Measurements from ENCODE around the gene UNC5CL. TPM values are rescaled to one million over a fixed set of nuclear protein-coding genes. Genes with fewer than 3 reads are reported as not detected.

UNC5CL gene
- total RNA-seq, 1 experiment from 2014 or later, result 5.5 TPM

- ChIA-PET POLR2A (no interaction called here), CTCF (no interaction called here)
- Mint-ChIP-seq H3K27ac (ENCODE audit: unreplicated experiment) (no peak overlapping the region), H3K36me3 (ENCODE audit: insufficient read depth, unreplicated experiment) (peaks cover 4% of the 10 kb centered on the region), H3K4me3 (ENCODE audit: unreplicated experiment) (no peak overlapping the region), H3K9me3 (ENCODE audit: unreplicated experiment) (peaks cover 52% of the 10 kb centered on the region), H3K4me1 (ENCODE audit: low read depth, unreplicated experiment) (peaks cover 19% of the 10 kb centered on the region), H3K27me3 (ENCODE audit: insufficient read depth, unreplicated experiment) (no peaks in the 10 kb centered on the region)
- Histone ChIP-seq H3K4me1 (no peaks in the 10 kb centered on the region), H3K36me3 (ENCODE audit: control insufficient read depth, insufficient read depth, low read length) (no peaks in the 10 kb centered on the region), H3K9me3 (no peaks in the 10 kb centered on the region), H3K4me3 (ENCODE audit: low read depth, low read length) (no peak overlapping the region), H3K27me3 (replicated peaks; ENCODE audit: control insufficient read depth, insufficient read depth, low read length) (no peaks in the 10 kb centered on the region)
- BruUV-seq (replicated peaks), result no TSS peak
- no peak for TF ChIP-seq CTCF (IDR thresholded peaks at IDR 0.05; ENCODE audit: insufficient read depth in 1 of 2, low read depth in 1 of 2, low read length in 1 of 2, severe bottlenecking in 1 of 2, unreplicated experiment in 1 of 2)
- DNase-seq, result no peak
- intact Hi-C loops (cut with micrococcal nuclease; ENCODE audit: unreplicated experiment), result no loop called here
Measured at GRCh38 chr6:40977085-40977484, 61.9 kb downstream of the UNC5CL start.

Other genes starting within 250 kb of the UNC5CL start
- gene TSPO2, start 3.2 kb upstream of the UNC5CL start, total RNA-seq (2022), result 0.49 and 0.61 TPM in 2 replicates
- gene APOBEC2, start 14.0 kb upstream of the UNC5CL start, total RNA-seq (2022), result 2.5 and 4.8 TPM in 2 replicates
- gene OARD1, start 33.1 kb upstream of the UNC5CL start, total RNA-seq (2022), result 35.5 and 38.0 TPM in 2 replicates
- 25.7 and 27.7 TPM in 2 replicates for gene NFYA, start 33.8 kb upstream of the UNC5CL start, total RNA-seq (2022)
- gene TREML1, start 115.1 kb upstream of the UNC5CL start, total RNA-seq (2022), result not detected in 2 replicates
- gene TREM2, start 123.9 kb upstream of the UNC5CL start, total RNA-seq (2022), result not detected in 2 replicates
- not detected in 2 replicates for gene TREML2, start 161.9 kb upstream of the UNC5CL start, total RNA-seq (2022)
- gene TREML4, start 189.1 kb upstream of the UNC5CL start, total RNA-seq (2022), result not detected in 2 replicates
- not detected in 2 replicates for gene TREM1, start 247.5 kb upstream of the UNC5CL start, total RNA-seq (2022)